Esophagus squamous epithelium (tissue), 4 donors: ENCODE data around the gene ITSN1.

Experiments
- CTCF ChIP-seq, 6 experiments: fragments of 450-650 bp in 4 of 6; fragments of 200-600 bp in 2 of 6; sonication (generic) in 2 of 6; IDR thresholded peaks; one replicate each; pipeline ENCODE4 v1.5.1; 2016 to 2019; ENCODE audit warnings: antibody characterized with exemption in 6 of 6, mild to moderate bottlenecking in 4 of 6, moderate library complexity in 4 of 6
- POLR2A ChIP-seq, 4 donors: fragments of 450-650 bp; IDR thresholded peaks; one replicate each; pipeline ENCODE4 v1.6.1; 2017; ENCODE audit warnings: antibody characterized with exemption in 4 of 4, mild to moderate bottlenecking in 4 of 4, moderate library complexity in 3 of 4

GRCh38 chr21:33820230-33820770 is 178.0 kb downstream of the ITSN1 start:
- TF ChIP-seq CTCF (IDR thresholded peaks at IDR 0.05) (no peak), POLR2A (IDR thresholded peaks at IDR 0.05) (no peak)
